GM12872 (cell line): ENCODE measurements around the gene BAIAP3.

Experiments
- CTCF ChIP-seq: IDR thresholded peaks from 3 replicates; pipeline ENCODE4 v1.5.1; 2011; ENCODE audit warnings: low read depth, mild to moderate bottlenecking, low read length, moderate library complexity; ENCODE audit not compliant: insufficient read depth

BAIAP3 gene

GRCh38 chr16:1312467-1312816 lies 21.0 kb upstream of the BAIAP3 start:
- TF ChIP-seq CTCF, result no peak

GRCh38 chr16:1312903-1313302 lies 20.5 kb upstream of the BAIAP3 start:
- no peak for TF ChIP-seq CTCF

- TF ChIP-seq CTCF, result no peak
These were observed 19.6 kb upstream of the BAIAP3 start for GRCh38 chr16:1313721-1314369.

- TF ChIP-seq CTCF, result no peak
These were observed 18.9 kb upstream of the BAIAP3 start for GRCh38 chr16:1314399-1315068.

- TF ChIP-seq CTCF, result no peak
These were observed 18.1 kb upstream of the BAIAP3 start for GRCh38 chr16:1315081-1316032.

GRCh38 chr16:1316033-1316405 lies 17.4 kb upstream of the BAIAP3 start:
- TF ChIP-seq CTCF, result no peak

GRCh38 chr16:1317479-1318267 lies 15.8 kb upstream of the BAIAP3 start:
- TF ChIP-seq CTCF, result no peak
